Heart right ventricle (tissue), 16 donors: Measurements from ENCODE around the gene NOCT. TPM values are rescaled to one million over a fixed set of nuclear protein-coding genes. Genes with fewer than 3 reads are reported as not detected.

Source experiments
- ATAC-seq, 8 donors: fragments of 200-7000 bp; cut with Tn5 transposase; one replicate each; pipeline ENCODE4 v1.9.1; 2020; ENCODE audit warnings: mild to moderate bottlenecking in 8 of 8, moderate library complexity in 8 of 8, moderate number of reproducible peaks in 1 of 8
- DNase-seq, 2 donors: peaks; one replicate each; pipeline ENCODE4 v3.0.0-alpha.2; 2020
- H3K27ac ChIP-seq, 10 donors: fragments of 200-600 bp; sonication (generic) in 2 of 10; one replicate each; pipeline versions ENCODE4 v1.5.0 to v1.8.0; 2020 to 2022; ENCODE audit warnings: mild to moderate bottlenecking in 3 of 10
- H3K27me3 ChIP-seq, 7 donors: fragments of 200-600 bp; one replicate each; pipeline ENCODE4 v1.8.0; 2021 to 2022; ENCODE audit warnings: mild to moderate bottlenecking in 2 of 7
- H3K36me3 ChIP-seq, 9 donors: fragments of 200-600 bp; sonication (generic) in 1 of 9; one replicate each; pipeline versions ENCODE4 v1.5.0 to v1.8.0; 2020 to 2022; ENCODE audit warnings: mild to moderate bottlenecking in 2 of 9
- H3K4me1 ChIP-seq, 9 donors: fragments of 200-600 bp; sonication (generic) in 1 of 9; one replicate each; pipeline versions ENCODE4 v1.5.0 to v1.8.0; 2020 to 2022; ENCODE audit warnings: mild to moderate bottlenecking in 4 of 9
- H3K4me3 ChIP-seq, 10 donors: fragments of 200-600 bp; sonication (generic) in 2 of 10; one replicate each; pipeline versions ENCODE4 v1.5.0 to v1.8.0; 2020 to 2022; ENCODE audit warnings: mild to moderate bottlenecking in 7 of 10, moderate library complexity in 2 of 10
- H3K9me3 ChIP-seq, 11 donors: fragments of 200-600 bp in 10 of 11; sonication (generic) in 2 of 11; one replicate each; pipeline versions ENCODE4 v1.5.0 to v1.8.0; 2013 to 2022; ENCODE audit warnings: mild to moderate bottlenecking in 2 of 11, control low read depth in 1 of 11, moderate library complexity in 1 of 11
- WGBS, 2 donors: extraction: QIAGEN DNeasy Blood & Tissue Kit; methylation state at CpG; one replicate each; pipeline ENCODE4 v1.1.7; 2013; ENCODE audit warnings: inconsistent platforms in 1 of 2; 5-methylcytosine and 5-hydroxymethylcytosine counted together
- intact Hi-C, 10 donors: fragments of 100-400 bp; cut with DNase I; formaldehyde crosslinking; loops; one replicate each; pipeline versions ENCODE4 v1.11.1 to v1.14.2; 2022
- polyA plus RNA-seq, 2 donors: library from polyadenylated mRNA; stranded (reverse); fragments of 200-250 nt; gene quantifications; one replicate each; pipeline ENCODE4 v1.2.3, GENCODE V29; 2013
- total RNA-seq, 10 donors: library from RNA; stranded (reverse); fragmentation: NEBNext Ultra II Directional in 3 of 10; extraction: Animal tissue kit (Norgen Biotek cat#: 25700) in 3 of 10; gene quantifications; one replicate each; pipeline versions ENCODE4 v1.2.1 to v1.2.4, GENCODE V29; 2021 to 2023
- TF ChIP-seq, protein P1 (sequence below), 9 donors: fragments of 200-600 bp; sonication (generic) in 2 of 9; IDR thresholded peaks; one replicate each; pipeline versions ENCODE4 v1.5.0 to v1.8.0; 2021 to 2022; ENCODE audit warnings: antibody characterized with exemption in 9 of 9, mild to moderate bottlenecking in 5 of 9, moderate library complexity in 1 of 9
- donor health status: Arrhythmogenic right ventricular cardiomyopathy.
- donor health status: ischemic (EF 13 %, LVEDD 7.1; RV severe dilation, severe dysfunction).
- donor health status: healthy with polysubstance abuse.
- donor health status: DM: no; HTN: yes; CAD: no.
- donor health status: DM: no; HTN: no; CAD: no.
- donor health status: ischemic (EF 25% LVEDD 6.9; RV normal size, moderate dysfunction).
- donor health status: ischemic (EF 25% LVEDD 5.7; RV mildly dilated, moderate dysfunction).
- donor health status: healthy.
- donor health status: DM: yes; HTN: yes; CAD: no.
- donor health status: Ischemic cardiomyopathy.
- donor health status: ischemic (EF 35%, LVEDD 5.7; RV mildly dilated, moderate dysfunction).
- donor health status: nonischemic (EF 11% LVEDD 7.7; RV severe dilation, severe dysfunction).
- donor health status: DM: yes; HTN: yes; CAD: no.
- donor health status: PGD.
- donor health status: ischemic (EF 29% LVEDD 5.4; RV normal size, mild dysfunction).
- donor health status: nonischemic (EF 23%, LVEDD 6.1; RV moderate dilation, normal function).

NOCT gene
- total and polyA plus RNA-seq, 12 donors, result 2.4 to 16.5 (median 7.8) TPM

- WGBS, 2 donors, result 1% methylated on average over 2 of the region's 2 CpGs
- Histone ChIP-seq H3K4me1 (peaks cover 2 to 39% (median 35%) of the 10 kb centered on the region in 9 donors), H3K36me3 (peaks cover 0 to 5% (median 0%) of the 10 kb centered on the region in 9 donors), H3K27me3 (no peaks in the 10 kb centered on the region), H3K27ac (peak overlapping the region; percentile 88 to 95 (median 93)), H3K4me3 (peak overlapping the region; percentile 64 to 89 (median 78)), H3K9me3 (no peaks in the 10 kb centered on the region)
- ATAC-seq, result no peak
- no peak for DNase-seq
- TF ChIP-seq, protein P1, sequence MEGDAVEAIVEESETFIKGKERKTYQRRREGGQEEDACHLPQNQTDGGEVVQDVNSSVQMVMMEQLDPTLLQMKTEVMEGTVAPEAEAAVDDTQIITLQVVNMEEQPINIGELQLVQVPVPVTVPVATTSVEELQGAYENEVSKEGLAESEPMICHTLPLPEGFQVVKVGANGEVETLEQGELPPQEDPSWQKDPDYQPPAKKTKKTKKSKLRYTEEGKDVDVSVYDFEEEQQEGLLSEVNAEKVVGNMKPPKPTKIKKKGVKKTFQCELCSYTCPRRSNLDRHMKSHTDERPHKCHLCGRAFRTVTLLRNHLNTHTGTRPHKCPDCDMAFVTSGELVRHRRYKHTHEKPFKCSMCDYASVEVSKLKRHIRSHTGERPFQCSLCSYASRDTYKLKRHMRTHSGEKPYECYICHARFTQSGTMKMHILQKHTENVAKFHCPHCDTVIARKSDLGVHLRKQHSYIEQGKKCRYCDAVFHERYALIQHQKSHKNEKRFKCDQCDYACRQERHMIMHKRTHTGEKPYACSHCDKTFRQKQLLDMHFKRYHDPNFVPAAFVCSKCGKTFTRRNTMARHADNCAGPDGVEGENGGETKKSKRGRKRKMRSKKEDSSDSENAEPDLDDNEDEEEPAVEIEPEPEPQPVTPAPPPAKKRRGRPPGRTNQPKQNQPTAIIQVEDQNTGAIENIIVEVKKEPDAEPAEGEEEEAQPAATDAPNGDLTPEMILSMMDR (IDR thresholded peaks at IDR 0.05), result no peak
- intact Hi-C loops, result loop anchor here in 7 of 10 donors (2.0 to 10.0 kb wide), 7 partner anchors 52 to 370 kb away; partner anchors contain the start of genes ELF2 (in 5 of the 7), NAA15 (in 2 of the 7), NDUFC1 (in 2 of the 7) and RAB33B (in 1 of the 7)
Measured at GRCh38 chr4:139084804-139085093, 69.2 kb downstream of the NOCT start.

GRCh38 chr4:139085141-139085540, 69.6 kb downstream of the NOCT start:
- H3K36me3 ChIP-seq, result peaks cover 0 to 7% (median 0%) of the 10 kb centered on the region in 9 donors
- DNase-seq (no peak), ATAC-seq (no peak)
- H3K4me3 ChIP-seq, result peak overlapping the region in 8 of 10 donors; percentile 68 to 89 (median 80)
- H3K4me1 ChIP-seq, result peaks cover 2 to 35% (median 31%) of the 10 kb centered on the region in 9 donors
- intact Hi-C loops, result loop anchor here in 3 of 10 donors (2.0 to 10.0 kb wide), 3 partner anchors 90 to 370 kb away; partner anchors contain the start of genes ELF2 (in 2 of the 3) and RAB33B (in 1 of the 3)
- no peaks in the 10 kb centered on the region for H3K9me3 ChIP-seq
- H3K27ac ChIP-seq, result peak overlapping the region in 9 of 10 donors; percentile 88 to 95 (median 93)
- TF ChIP-seq, protein P1 (IDR thresholded peaks at IDR 0.05), result peak in 5 of 9 donors; percentile 10 to 40 (median 28)
- WGBS, 2 donors, result 48 to 53% methylated on average over 5 of the region's 5 CpGs
- no peaks in the 10 kb centered on the region for H3K27me3 ChIP-seq

GRCh38 chr4:139092271-139092670, 76.7 kb downstream of the NOCT start:
- intact Hi-C loops, result loop anchor here in 1 of 10 donors (10.0 kb wide), 1 partner anchor 73 kb away; no protein-coding TSS in a partner anchor
- H3K27me3 ChIP-seq, result no peaks in the 10 kb centered on the region
- 82 to 87% methylated on average over 12 of the region's 12 CpGs for WGBS, 2 donors
- no peak overlapping the region for H3K4me3 ChIP-seq
- H3K9me3 ChIP-seq, result no peaks in the 10 kb centered on the region
- peaks cover 0 to 26% (median 0%) of the 10 kb centered on the region in 9 donors for H3K36me3 ChIP-seq
- H3K4me1 ChIP-seq, result no peaks in the 10 kb centered on the region
- DNase-seq (no peak), ATAC-seq (no peak)
- H3K27ac ChIP-seq, result no peak overlapping the region
- TF ChIP-seq, protein P1 (IDR thresholded peaks at IDR 0.05), result no peak

Other genes starting within 250 kb of the NOCT start
- gene ELF2, start 161.4 kb downstream of the NOCT start, total RNA-seq, result 10 to 100 TPM; 31.9 to 43.5 (median 35.7) TPM
- 10 to 100 TPM; 13.3 to 15.8 TPM for gene ELF2, start 161.4 kb downstream of the NOCT start, polyA plus RNA-seq